BLaER1 (cell line): ENCODE measurements around the gene BCAR3.

Experiments
- H3K27ac ChIP-seq: shearing (Covaris generic); formaldehyde crosslinking; 2 replicates; pipeline ENCODE4 v1.8.1; 2022
- H3K27me3 ChIP-seq: shearing (Covaris generic); formaldehyde crosslinking; 2 replicates; pipeline ENCODE4 v1.8.1; 2022
- H3K36me3 ChIP-seq: shearing (Covaris generic); formaldehyde crosslinking; 2 replicates; pipeline ENCODE4 v1.8.1; 2022
- H3K4me1 ChIP-seq: shearing (Covaris generic); formaldehyde crosslinking; 2 replicates; pipeline ENCODE4 v1.8.1; 2022
- H3K4me2 ChIP-seq: shearing (Covaris generic); formaldehyde crosslinking; 2 replicates; pipeline ENCODE4 v1.8.1; 2022
- H3K4me3 ChIP-seq: shearing (Covaris generic); formaldehyde crosslinking; 2 replicates; pipeline ENCODE4 v1.8.1; 2022
- H3K9ac ChIP-seq: shearing (Covaris generic); formaldehyde crosslinking; 2 replicates; pipeline ENCODE4 v1.8.1; 2022
- H3K9me3 ChIP-seq: shearing (Covaris generic); formaldehyde crosslinking; 2 replicates; pipeline ENCODE4 v1.8.1; 2022
- H4K20me1 ChIP-seq: shearing (Covaris generic); formaldehyde crosslinking; 2 replicates; pipeline ENCODE4 v1.8.1; 2022
- Cebpa-rat ChIP-seq: shearing (Covaris generic); IDR thresholded peaks from 2 replicates; pipeline ENCODE4 v1.8.1; 2022

Gene BCAR3

DNA sequence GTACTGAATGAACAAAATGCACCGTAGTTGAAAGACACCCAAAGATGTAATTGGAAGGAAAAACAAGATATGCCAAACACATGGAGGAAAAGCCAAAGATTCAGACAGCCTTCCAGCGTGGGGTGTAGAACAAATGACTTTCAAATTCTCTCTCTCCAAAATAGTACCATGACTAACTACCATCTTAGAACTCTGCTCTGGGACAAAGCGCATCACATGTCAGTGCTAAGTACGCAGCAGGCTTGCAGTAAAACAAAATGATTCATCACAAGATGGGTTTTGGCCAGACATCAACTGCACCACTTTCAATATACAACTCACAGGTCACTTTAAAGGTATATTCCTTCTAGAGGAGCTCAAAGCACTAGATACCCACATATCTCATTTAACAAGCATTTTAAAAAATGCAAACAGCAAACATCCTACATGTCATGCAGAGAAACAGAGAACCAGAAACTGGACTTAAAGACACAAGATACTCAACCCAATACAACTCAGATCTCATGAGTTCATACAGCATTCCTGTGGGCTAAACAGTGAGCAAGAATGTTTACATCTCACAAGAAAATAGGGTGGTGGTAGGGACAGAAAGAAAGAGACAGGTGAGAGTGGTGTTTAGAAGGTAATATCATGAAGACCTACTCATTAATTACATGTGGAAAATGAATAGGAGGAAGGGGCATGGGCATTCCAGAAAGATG lies 75.7 kb downstream of the BCAR3 start:
- Histone ChIP-seq H3K4me2 (no peak overlapping the region), H3K27me3 (no peaks in the 10 kb centered on the region), H3K4me3 (no peak overlapping the region), H3K9ac (no peak overlapping the region), H3K4me1 (peaks cover 9% of the 10 kb centered on the region; the same call in 1 of the 2 replicates), H3K36me3 (peaks cover 76% of the 10 kb centered on the region), H4K20me1 (peaks cover 100% of the 10 kb centered on the region), H3K27ac (no peak overlapping the region), H3K9me3 (peaks cover 27% of the 10 kb centered on the region)
- TF ChIP-seq Cebpa-rat = no peak

DNA sequence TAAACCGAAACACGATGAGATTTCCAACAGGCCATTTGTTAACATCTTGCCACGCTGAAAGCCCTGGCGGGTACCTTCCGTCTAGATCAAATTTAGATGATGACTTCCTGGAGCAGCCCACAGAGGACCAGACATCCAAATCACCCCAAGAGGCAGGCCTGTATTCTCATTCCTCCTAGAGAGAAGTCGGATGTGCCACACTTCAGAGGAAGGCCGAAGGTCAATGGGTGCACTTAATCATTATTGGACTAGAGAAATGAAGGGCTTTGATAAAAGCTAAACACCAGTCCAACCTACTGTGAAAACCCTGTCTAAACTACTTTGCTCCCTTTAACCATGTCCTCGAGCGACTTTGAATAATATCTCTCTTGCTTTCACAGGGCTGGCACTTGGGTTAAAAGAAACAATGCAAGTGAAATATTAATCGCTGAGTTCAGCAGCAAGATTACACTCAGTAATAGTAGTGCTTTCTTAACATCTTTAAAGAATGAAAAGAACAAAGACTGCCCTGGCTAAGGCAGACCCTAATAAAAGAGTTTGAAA lies 76.5 kb downstream of the BCAR3 start:
- H3K27ac ChIP-seq = no peak overlapping the region

DNA sequence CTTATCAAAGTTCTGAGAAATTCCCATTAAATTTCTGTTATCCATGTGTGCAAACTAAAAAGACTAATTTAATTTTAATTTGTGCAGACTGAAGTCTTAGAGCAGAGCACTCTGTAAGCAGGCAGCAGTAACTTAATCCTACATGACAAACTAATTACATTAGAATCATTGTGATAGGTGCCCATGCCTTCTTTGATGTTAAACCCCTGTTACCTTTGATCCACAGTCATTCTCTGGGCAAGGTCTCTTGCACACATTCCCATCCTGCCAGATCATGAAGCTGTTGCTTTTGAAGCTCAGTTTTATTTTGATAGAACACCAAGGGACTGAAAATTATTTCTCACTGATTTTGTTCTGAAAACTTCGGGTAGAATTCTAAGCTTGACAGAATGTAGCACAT lies 77.2 kb downstream of the BCAR3 start:
- Histone ChIP-seq H3K36me3 (peaks cover 70% of the 10 kb centered on the region), H3K27ac (no peak overlapping the region), H3K9me3 (peaks cover 27% of the 10 kb centered on the region), H3K9ac (no peak overlapping the region), H4K20me1 (peaks cover 100% of the 10 kb centered on the region), H3K27me3 (no peaks in the 10 kb centered on the region), H3K4me3 (no peak overlapping the region), H3K4me1 (0 out of 2 replicates have a peak, but pooled peaks cover under 1% of the 10 kb centered on the region), H3K4me2 (no peak overlapping the region)
- TF ChIP-seq Cebpa-rat = no peak

More for the DNA sequence above, 76.5 kb downstream of the BCAR3 start:
- Histone ChIP-seq H3K27me3 (no peaks in the 10 kb centered on the region), H3K9ac (no peak overlapping the region), H3K36me3 (peaks cover 77% of the 10 kb centered on the region), H3K4me2 (no peak overlapping the region), H4K20me1 (peaks cover 100% of the 10 kb centered on the region), H3K9me3 (peaks cover 27% of the 10 kb centered on the region), H3K4me3 (no peak overlapping the region), H3K4me1 (0 out of 2 replicates have a peak, but pooled peaks cover 7% of the 10 kb centered on the region)
- TF ChIP-seq Cebpa-rat = no peak

DNA sequence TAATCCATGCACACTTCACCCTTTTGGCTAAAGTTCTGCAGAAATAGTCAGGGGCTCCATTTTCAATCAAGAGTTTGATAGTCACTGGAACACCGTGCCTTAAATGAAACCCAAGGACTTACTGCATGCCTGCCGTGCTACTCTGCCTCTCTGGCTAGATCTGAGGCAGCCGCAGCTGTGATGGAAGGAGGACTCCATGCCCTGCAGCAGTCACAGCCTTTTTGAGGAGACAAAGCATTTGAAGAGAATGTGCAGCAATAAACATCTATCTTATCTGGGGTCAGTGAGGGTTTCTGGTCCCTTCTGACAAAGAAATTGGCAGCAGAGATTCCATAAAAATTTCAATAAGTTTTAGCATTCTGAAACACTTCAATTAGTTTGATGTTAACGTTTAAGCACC lies 78.0 kb downstream of the BCAR3 start:
- no peak overlapping the region for H3K9ac ChIP-seq
- no peak overlapping the region for H3K4me2 ChIP-seq
- peaks cover 27% of the 10 kb centered on the region for H3K9me3 ChIP-seq
- TF ChIP-seq Cebpa-rat = no peak
- H3K4me1 ChIP-seq = no peaks in the 10 kb centered on the region
- H3K4me3 ChIP-seq = no peak overlapping the region
- H3K27ac ChIP-seq = no peak overlapping the region
- no peaks in the 10 kb centered on the region for H3K27me3 ChIP-seq
- H3K36me3 ChIP-seq = peaks cover 69% of the 10 kb centered on the region
- peaks cover 100% of the 10 kb centered on the region for H4K20me1 ChIP-seq

DNA sequence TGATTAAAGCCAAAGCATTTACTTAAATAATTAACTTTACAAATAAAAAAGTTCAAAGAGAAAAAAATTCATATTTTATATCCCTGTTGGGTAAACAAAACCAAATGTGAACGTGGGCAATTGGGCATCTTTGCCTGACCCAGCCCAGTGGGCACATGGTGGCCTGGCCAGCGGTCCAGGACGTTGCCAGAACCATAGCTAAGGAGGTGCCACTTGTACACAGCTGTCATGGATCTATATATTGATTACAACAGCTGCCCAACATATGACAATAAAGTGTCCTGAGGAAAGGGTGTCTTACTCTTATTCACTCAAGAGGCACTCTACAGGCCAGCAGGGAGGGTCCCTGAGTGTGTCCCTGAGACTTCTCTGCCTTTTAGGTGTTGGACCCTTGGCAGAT lies 78.5 kb downstream of the BCAR3 start:
- no peak overlapping the region for H3K9ac ChIP-seq
- peaks cover 70% of the 10 kb centered on the region for H3K36me3 ChIP-seq
- no peaks in the 10 kb centered on the region for H3K4me1 ChIP-seq
- H4K20me1 ChIP-seq = peaks cover 100% of the 10 kb centered on the region
- TF ChIP-seq Cebpa-rat = no peak
- H3K4me2 ChIP-seq = no peak overlapping the region
- peaks cover 27% of the 10 kb centered on the region for H3K9me3 ChIP-seq
- no peaks in the 10 kb centered on the region for H3K27me3 ChIP-seq
- no peak overlapping the region for H3K27ac ChIP-seq
- H3K4me3 ChIP-seq = no peak overlapping the region

DNA sequence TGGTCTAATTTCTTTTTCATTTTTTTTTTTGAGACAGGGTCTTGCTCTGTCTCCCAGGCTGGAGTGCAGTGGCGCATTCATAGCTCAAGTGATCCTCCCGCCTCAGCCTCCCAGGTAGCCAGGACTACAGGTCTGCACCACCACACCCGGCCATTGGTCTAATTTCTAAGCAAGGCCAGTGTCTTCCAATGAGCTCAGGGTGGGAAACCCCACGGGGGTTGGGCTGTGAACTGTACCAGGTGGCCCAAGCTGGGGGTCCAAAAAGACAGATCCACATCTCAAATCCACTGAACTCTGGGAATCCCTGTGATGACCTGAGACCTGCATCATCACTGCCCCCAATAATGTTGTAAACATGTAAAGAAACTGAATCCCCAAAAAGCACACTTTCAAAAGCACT lies 79.5 kb downstream of the BCAR3 start:
- H4K20me1 ChIP-seq = peaks cover 100% of the 10 kb centered on the region
- no peak overlapping the region for H3K4me3 ChIP-seq
- peaks cover 80% of the 10 kb centered on the region for H3K36me3 ChIP-seq
- no peak overlapping the region for H3K9ac ChIP-seq
- no peaks in the 10 kb centered on the region for H3K4me1 ChIP-seq
- H3K27me3 ChIP-seq = no peaks in the 10 kb centered on the region
- peaks cover 27% of the 10 kb centered on the region for H3K9me3 ChIP-seq
- H3K4me2 ChIP-seq = no peak overlapping the region
- no peak for TF ChIP-seq Cebpa-rat
- no peak overlapping the region for H3K27ac ChIP-seq

DNA sequence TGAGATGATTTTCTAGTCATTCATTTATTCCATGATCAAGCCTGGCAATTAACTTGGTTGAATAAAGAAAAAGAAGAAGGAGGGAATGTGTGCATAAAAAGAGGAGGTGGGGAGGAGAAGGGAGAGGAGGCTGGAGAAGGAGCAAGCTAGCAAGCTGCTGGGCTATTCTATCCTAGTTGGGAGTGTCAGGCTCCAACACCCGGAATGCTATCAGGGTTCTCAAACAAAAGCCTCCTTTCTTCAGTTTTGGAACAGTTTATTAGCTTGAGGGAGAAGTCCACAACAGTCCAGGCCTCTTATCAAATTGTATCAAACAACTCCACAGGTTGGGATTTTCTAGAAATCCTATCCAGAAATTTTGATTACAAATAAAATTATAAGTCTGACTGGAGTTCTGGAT lies 80.0 kb downstream of the BCAR3 start:
- Histone ChIP-seq H3K27me3 (no peaks in the 10 kb centered on the region), H3K4me3 (no peak overlapping the region), H3K27ac (no peak overlapping the region), H3K9me3 (peaks cover 27% of the 10 kb centered on the region), H3K4me2 (no peak overlapping the region), H3K4me1 (no peaks in the 10 kb centered on the region), H3K36me3 (peaks cover 79% of the 10 kb centered on the region), H3K9ac (no peak overlapping the region), H4K20me1 (peaks cover 100% of the 10 kb centered on the region)
- no peak for TF ChIP-seq Cebpa-rat

DNA sequence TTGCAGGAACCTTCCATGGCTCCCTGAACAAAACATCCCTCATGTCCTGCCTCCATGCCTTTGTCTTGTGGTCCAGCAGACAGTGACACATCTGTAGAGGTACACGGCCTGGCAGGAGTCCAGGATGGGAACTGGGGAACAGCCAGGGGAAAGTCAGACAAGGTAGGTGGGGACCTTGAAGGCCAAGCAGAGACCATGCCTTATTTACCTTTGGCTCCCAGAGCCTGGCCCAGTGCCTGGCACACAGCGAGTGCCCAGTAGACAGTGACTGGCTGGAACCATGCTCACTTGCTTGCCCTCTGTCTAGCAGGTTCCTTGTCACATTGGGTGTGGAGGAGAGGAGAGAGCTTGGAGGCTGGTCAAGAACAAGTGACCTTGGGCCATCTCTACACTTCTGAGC lies 81.0 kb downstream of the BCAR3 start:
- Histone ChIP-seq H3K36me3 (peaks cover 79% of the 10 kb centered on the region), H3K4me1 (no peaks in the 10 kb centered on the region), H4K20me1 (peaks cover 100% of the 10 kb centered on the region), H3K4me3 (no peak overlapping the region), H3K9me3 (peaks cover 23% of the 10 kb centered on the region), H3K9ac (no peak overlapping the region), H3K4me2 (no peak overlapping the region), H3K27me3 (no peaks in the 10 kb centered on the region), H3K27ac (no peak overlapping the region)
- no peak for TF ChIP-seq Cebpa-rat

DNA sequence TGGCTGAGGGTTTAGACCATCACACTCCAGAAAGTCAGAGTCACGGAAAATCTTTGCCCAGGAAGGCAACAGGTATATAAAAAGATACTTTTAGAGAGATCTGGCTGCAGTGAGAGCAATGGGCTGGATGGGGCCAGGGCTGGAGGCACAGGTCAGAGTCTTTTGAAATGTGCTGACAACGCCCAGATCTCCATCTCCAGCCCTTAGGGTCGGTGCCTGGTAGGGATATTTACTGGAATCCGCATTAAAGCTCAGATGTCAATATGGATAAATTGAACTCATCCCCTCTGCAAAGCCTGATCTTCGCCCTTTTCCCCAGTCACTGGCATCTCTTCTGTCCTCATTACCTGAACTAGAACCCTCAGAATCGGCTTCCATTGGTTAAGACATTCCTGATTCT lies 82.2 kb downstream of the BCAR3 start:
- Histone ChIP-seq H3K36me3 (peaks cover 71% of the 10 kb centered on the region), H4K20me1 (peaks cover 100% of the 10 kb centered on the region), H3K4me3 (no peak overlapping the region), H3K4me1 (no peaks in the 10 kb centered on the region), H3K9ac (no peak overlapping the region), H3K4me2 (no peak overlapping the region), H3K9me3 (peaks cover 13% of the 10 kb centered on the region; the same call in 1 of the 2 replicates), H3K27ac (no peak overlapping the region), H3K27me3 (no peaks in the 10 kb centered on the region)
- TF ChIP-seq Cebpa-rat = no peak

DNA sequence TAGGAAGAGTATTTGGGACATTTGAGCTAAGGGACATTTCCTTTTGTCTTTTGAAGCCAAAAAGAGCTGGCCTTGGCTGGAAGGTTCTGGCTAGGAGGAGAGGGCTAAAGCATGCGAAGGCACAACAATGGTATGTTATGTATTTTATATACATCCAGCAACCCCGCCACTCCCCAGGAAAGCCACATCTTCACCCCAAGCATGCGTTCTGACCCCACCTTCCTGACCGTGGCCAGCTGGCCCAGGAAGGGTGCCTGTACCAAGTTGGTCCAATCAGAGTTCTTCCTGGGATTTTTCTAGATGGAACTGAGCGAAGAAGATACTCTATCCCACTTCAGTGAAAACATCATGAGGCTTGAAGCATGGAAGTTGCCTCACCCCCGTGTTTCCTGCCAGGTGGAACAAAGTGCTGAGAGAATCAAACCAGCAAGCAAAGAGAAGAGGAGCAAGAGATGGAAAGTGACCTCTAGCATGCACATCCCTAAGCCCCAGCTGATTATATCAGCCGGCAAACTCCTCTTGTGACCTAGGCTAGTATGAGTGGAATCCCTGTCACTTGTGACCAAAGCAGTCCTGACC lies 82.7 kb downstream of the BCAR3 start:
- H3K4me2 ChIP-seq = no peak overlapping the region
- H4K20me1 ChIP-seq = peaks cover 100% of the 10 kb centered on the region
- no peak overlapping the region for H3K4me3 ChIP-seq
- H3K9me3 ChIP-seq = peaks cover 8% of the 10 kb centered on the region; the same call in 1 of the 2 replicates
- no peak overlapping the region for H3K27ac ChIP-seq
- no peaks in the 10 kb centered on the region for H3K27me3 ChIP-seq
- no peak for TF ChIP-seq Cebpa-rat
- H3K4me1 ChIP-seq = no peaks in the 10 kb centered on the region
- H3K36me3 ChIP-seq = peaks cover 71% of the 10 kb centered on the region
- H3K9ac ChIP-seq = no peak overlapping the region
